HEK293 (cell line): Measurements from ENCODE around the gene SLC35G1.

Experiments used
- CTCF ChIP-seq: fragments of 450-650 bp; formaldehyde crosslinking; IDR thresholded peaks from 2 replicates; pipeline ENCODE4 v1.5.1; 2016; ENCODE audit warnings: missing biosample characterization, missing genetic modification characterization
- OVOL3 ChIP-seq: fragments of 450-650 bp; formaldehyde crosslinking; IDR thresholded peaks from 2 replicates; pipeline ENCODE4 v1.5.1; 2016; ENCODE audit warnings: missing biosample characterization, missing genetic modification characterization
- SP2 ChIP-seq: fragments of 450-650 bp; formaldehyde crosslinking; IDR thresholded peaks from 2 replicates; pipeline ENCODE4 v1.5.1; 2016; ENCODE audit warnings: missing biosample characterization, missing genetic modification characterization
- ZBTB20 ChIP-seq: fragments of 450-650 bp; formaldehyde crosslinking; IDR thresholded peaks from 2 replicates; pipeline ENCODE4 v1.5.1; 2016; ENCODE audit warnings: missing biosample characterization, missing genetic modification characterization
- ZBTB21 ChIP-seq: fragments of 450-650 bp; formaldehyde crosslinking; IDR thresholded peaks from 2 replicates; pipeline ENCODE4 v1.5.1; 2017; ENCODE audit warnings: missing biosample characterization, missing genetic modification characterization
- ZBTB8A ChIP-seq: fragments of 450-650 bp; formaldehyde crosslinking; IDR thresholded peaks from 2 replicates; pipeline ENCODE4 v1.5.1; 2016; ENCODE audit warnings: missing biosample characterization, missing genetic modification characterization
- ZFP37 ChIP-seq: fragments of 450-650 bp; formaldehyde crosslinking; IDR thresholded peaks from 2 replicates; pipeline ENCODE4 v1.5.1; 2016; ENCODE audit warnings: missing biosample characterization, missing genetic modification characterization
- ZNF133 ChIP-seq: fragments of 450-650 bp; formaldehyde crosslinking; IDR thresholded peaks from 2 replicates; pipeline ENCODE4 v1.5.1; 2016; ENCODE audit warnings: missing biosample characterization, missing genetic modification characterization
- ZNF146 ChIP-seq: fragments of 450-650 bp; formaldehyde crosslinking; IDR thresholded peaks from 2 replicates; pipeline ENCODE4 v1.5.1; 2016; ENCODE audit warnings: missing biosample characterization, missing genetic modification characterization
- ZNF292 ChIP-seq: fragments of 450-650 bp; formaldehyde crosslinking; IDR thresholded peaks from 2 replicates; pipeline ENCODE4 v1.5.1; 2016; ENCODE audit warnings: low read depth, missing biosample characterization, missing genetic modification characterization, borderline replicate concordance
- ZNF510 ChIP-seq: fragments of 450-650 bp; formaldehyde crosslinking; IDR thresholded peaks from 2 replicates; pipeline ENCODE4 v1.5.1; 2018; ENCODE audit warnings: mild to moderate bottlenecking, missing genetic modification characterization, missing biosample characterization; ENCODE audit not compliant: insufficient replicate concordance
- ZNF513 ChIP-seq: fragments of 450-650 bp; IDR thresholded peaks from 2 replicates; pipeline ENCODE4 v1.5.1; 2018; ENCODE audit warnings: missing biosample characterization, missing genetic modification characterization
- ZSCAN30 ChIP-seq: fragments of 450-650 bp; IDR thresholded peaks from 2 replicates; pipeline ENCODE4 v1.5.1; 2018; ENCODE audit warnings: missing biosample characterization, mild to moderate bottlenecking, missing genetic modification characterization, moderate library complexity

DNA sequence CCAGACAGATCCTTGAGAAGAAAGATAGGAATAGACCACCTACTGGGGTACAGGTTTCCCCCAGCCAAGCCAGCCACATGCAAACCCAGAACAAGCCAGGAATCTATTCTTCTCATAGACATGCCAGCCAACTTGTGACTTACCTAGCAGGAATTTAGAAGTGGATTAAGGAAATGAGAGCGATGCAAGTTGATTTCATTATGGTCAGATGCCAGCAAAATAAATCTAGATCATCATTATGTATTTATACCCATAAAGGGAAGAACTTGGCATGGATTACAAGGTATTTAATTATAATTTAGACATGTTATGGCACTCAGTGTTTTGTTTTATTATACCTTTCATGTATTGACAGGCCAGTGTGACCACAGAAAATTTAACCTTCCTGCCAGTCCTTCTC is 32.8 kb downstream of the SLC35G1 start:
- TF ChIP-seq ZSCAN30 (no peak), ZBTB8A (tag by site-specific recombination) (no peak), ZNF513 (no peak), SP2 (tag by site-specific recombination) (no peak), ZBTB20 (tag by site-specific recombination) (no peak), OVOL3 (tag by site-specific recombination) (no peak), ZNF133 (tag by site-specific recombination) (no peak), ZBTB21 (no peak), ZNF292 (tag by site-specific recombination) (no peak), ZNF146 (no peak), ZFP37 (tag by site-specific recombination) (no peak), ZNF510 (tag by site-specific recombination) (no peak), CTCF (tag by site-specific recombination) (no peak)
